ENCODE data around the gene JAKMIP1.

JAKMIP1 gene

DNA sequence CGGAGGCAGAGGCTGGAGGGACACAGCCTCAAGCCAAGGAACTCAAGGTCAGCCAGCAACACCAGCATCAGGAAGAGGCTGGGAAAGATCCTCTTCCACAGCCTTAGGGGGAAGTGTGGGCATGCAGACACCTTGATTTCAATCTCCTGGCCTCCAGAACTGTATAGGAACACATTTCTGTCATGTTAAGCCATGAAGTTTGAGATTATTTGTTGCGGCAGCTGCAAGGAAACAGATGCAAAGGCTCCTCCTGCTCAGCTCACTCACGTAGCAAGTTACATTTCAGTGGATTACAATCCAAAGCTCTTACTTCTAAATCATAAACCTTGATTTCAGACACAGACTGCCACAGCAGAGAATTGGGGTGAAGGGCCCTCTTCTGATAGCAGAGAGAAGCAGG is 113.5 kb downstream of the JAKMIP1 start:
- DNase-seq: no peak

DNA sequence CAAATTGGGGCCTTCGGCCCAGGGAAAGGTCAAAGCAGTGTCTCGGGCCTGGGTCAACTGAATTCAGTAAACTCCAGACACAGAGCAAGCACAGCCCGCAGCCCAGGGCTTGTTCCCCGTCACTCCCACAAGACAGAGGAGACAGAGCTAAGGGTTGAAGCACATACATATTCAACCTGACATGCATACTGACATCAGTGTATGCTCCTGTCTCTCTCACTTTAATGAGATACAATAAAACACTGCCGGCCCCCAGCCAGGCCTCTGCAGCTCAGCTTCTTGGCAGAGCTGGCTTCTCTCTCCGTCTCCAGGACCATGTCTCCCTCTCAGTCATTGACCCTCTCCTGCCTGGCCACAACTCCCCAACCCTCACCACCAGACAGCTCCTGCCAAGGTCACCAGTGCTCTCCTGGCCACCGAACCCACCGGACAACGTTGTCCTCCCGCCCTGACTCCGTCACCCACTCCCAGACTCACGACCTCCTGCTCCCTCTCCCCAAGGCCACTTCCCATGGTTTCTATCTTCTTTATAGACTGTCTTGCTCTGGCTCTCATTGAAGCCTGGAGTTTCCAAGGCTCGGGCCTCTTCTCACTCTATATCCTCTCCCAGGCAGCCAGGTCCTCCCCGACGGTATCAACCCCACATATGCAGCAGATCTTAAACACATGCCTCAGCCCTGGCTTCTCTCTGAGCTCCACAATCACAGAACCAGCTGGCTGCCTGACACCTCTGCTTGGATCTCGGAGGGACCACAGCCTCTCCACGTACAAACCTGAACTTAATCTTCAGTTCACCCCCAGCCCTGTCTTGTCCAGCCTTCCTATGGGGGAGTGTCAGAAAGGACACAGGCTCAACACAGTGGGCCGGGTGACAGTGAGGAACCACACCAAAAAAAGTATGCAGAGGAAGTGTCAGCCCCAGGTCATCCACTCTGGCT is 114.4 kb downstream of the JAKMIP1 start:
- no peak for DNase-seq

DNA sequence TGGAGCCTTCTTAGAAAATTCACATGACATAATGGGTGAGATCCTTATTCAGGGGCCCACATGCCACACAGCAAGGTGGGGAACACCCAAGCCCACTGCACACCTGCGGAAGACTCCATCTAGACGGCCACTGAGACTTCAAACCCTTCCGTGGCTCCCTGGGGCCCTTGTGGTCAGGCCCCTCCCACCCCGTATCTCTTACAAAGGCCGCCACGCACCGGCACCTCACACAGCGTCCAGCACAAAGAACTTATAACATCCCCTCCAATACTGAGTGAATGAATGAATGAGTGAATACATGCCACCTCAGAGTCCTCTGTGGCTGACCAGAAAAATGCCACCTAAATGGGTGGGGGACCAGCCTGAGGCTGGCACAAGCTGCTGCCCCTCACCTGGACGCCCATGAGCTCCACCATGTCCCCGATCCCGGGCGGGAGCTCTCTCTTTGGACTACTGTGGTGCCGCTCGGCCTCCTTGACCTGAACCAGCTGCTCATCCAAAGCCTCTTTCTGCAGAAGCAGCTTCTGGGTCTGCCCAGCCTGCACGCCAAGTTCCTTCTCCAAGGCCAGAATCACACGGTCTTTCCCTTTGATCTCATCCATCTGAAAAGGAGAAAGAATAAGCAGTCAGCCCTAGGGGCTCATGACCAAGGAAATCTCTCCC is 115.2 kb downstream of the JAKMIP1 start:
- no peak for DNase-seq

DNA sequence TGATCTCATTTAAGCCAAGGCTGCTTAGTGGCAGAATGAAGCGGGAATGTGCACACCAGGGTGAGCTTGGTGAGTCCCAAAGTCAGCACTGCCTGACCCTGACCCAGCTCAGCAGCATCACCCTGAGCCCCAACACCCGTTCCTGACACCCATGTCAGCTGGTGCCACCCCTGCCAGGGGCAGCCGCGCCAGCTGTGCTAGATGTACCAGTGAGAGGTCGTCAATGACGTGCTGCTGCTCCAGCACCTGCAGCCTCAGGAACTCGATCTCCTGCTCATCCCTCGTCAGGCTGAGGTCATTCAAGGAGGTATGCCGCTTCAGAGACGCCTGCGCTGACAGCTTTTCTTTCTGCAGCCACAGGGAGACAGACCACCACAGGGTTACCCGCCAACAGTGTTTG is 120.4 kb downstream of the JAKMIP1 start:
- DNase-seq: no peak

DNA sequence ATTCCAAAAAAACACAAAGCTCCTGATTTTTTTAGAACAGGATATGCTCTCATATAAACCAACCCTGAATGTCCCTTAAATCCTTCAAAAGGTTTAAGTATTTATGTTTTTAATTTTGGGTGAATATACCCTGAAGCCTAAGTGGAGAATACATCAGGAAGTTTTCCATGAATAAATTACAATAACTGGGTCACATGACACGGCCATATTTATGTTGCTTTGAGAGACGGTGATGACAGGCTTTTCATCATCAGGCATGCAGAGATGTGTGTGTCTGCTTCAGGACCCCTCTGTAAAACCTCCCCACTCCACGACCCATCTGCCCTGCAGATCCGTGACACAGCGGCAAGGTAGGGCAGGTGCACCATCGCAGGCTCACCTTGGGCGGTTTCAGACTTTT is 121.8 kb downstream of the JAKMIP1 start:
- no peak for DNase-seq

DNA sequence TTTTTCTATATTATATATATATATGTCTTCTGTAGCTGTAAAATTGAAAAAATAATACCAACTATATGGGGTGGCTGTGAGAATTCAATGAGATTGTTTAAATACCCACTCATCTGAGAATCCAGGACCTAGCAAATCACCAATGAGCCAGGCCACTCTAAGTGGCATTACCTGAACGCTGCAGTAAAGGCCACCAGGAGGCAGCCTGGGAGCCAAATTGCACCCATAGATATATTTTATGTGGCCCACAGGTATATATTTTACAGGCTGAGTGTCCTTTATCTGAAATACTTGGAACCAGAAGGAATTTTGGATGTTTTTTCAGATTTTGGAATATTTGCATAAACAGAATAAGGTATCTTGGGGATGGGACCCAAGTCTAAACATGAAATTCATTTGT is 124.0 kb downstream of the JAKMIP1 start:
- no peak for DNase-seq

DNA sequence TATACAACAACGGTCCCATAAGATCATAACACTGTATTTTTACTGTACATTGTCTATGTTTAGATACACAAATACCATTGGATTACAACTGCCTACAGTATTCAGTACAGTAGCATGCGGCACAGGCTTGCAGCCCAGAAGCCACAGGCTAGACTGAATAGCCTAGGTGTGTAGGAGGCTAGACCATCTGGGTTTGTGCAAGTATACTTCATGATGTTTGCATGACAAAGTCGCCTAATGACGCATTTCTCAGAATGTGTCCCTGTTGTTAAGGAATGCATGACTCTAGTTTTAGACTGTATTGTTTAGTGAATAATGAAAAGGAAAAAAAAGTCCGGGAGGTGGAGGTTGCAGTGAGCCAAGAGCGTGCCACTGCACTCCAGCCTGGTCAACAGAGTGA is 125.6 kb downstream of the JAKMIP1 start:
- DNase-seq: no peak

DNA sequence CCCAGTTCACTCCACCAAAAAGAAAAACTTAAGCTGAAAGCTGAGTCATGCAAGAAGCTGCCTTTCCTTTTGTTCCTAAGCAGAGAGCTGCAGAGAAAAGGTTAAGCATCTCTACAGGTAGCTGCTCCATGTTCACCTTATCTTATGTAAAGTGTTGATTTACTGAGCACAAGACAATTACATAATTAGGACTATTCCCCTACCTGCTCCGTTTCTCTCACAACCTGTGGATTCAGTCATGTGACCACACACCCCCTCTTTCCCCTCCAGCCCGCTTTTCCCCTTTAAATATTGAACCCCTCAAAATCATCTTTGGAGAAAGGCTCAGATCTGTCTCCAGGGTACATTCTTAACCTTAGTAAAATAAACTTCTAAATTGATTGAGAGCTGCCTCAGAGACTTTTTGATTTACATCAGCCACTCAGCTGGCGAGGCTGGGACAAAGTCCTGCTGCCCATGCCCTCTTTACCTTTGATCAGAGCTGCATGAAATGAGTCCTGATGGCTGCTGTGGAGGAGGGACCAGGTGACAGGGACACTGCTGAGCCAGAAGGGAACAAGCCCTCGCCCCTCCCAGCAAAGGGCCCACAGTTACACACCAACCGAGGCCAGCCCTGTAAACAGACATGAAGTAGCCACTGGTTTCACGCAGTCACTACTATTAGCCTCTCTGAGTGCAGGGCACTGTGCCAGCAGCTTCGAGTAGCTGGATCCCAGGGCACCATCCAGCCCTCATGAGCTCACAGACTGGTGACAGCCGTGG is 128.2 kb downstream of the JAKMIP1 start:
- DNase-seq: no peak

DNA sequence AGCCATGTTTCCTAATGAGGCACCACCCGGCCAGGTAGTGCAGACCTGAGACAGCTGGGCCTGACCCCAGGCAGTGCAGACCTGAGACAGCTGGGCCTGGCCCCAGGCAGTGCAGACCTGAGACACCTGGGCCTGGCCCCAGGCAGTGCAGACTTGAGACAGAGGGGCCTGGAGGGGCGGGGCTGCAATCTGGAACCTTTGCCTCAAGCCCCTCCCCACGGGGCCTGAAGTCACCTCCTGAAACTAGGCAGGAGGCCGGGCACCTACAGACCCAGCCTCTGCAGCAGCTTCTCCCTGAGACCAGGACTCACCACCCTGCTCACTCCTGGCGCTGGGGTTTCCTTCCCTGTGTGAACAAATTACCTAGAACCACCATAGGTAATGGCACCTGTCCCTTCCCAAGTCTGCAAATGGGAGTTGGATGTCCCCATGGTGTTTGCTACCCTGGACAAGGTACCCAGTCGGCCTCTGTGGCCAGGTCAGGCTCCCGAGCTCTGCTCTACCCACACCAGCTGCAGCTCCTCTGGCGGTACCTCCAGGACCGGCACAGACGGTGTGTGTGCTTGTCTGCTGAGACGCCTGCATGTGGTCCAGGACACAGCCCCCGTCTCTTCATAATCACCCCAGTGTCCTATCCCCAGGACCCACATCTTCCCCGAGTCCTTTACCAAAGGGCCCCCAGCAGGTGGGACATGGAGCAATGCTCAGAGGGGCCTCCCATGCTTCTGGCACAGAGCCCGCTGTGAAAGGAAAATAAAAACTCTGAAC is 129.0 kb downstream of the JAKMIP1 start:
- no peak for DNase-seq

DNA sequence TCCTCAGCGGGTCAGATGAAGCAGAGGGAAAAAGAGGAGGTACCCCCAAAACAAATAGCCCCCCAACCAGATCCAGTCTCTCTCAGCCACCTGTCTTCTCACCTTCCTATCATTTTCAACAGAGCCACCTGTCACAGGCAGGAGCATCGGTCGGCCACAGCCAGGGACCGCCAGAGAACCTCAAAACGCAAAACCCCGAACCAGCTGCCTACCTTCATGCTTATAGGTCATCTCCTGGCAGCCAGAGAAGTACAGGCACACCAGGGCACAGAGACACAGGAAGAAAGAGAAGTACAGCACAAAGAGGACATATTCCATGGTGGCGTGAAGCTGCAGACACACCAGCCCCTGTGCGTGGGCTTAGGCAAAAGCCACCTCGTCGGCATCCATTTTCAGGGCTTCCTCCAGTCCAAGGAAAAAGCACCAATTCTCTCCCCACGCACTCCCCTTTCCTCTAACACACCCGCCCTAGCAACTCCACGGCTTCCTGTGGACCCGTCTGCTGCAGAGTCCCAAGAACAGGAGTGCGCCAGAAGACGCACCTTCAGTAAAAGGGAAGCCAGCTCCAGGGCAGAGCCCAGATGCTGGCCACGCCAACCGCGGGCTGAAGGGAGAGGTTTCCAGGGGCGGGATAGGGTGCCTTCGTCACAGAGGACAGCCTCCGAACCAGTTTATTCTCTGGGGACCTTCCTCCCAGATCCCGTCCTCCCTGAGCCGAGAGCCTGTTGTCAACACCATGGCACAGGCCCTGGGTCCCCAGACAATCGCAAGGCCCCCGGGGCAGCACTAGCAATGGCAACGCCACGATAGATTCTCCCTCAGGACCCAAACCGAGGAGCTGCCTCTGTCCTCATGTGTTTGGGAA is 130.3 kb downstream of the JAKMIP1 start:
- DNase-seq: no peak

DNA sequence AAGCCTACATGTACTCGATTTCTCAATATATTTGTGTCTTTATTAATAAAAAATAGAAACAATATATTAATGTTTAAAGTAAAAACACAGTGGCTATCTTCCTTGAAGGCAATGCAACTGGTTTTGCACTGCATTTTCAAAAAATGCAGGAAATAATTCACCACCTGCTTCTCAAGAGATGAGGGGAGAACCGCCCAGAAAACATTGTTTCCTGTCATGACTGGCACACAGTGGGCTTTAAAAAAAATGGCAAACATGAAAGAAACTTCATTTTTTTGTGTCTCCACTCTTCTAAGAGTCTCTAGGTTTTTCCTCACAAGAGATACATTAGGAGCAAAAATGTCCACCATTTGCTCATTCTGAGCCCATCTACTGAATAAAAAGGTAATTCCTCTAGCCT is 131.4 kb downstream of the JAKMIP1 start:
- DNase-seq: no peak

DNA sequence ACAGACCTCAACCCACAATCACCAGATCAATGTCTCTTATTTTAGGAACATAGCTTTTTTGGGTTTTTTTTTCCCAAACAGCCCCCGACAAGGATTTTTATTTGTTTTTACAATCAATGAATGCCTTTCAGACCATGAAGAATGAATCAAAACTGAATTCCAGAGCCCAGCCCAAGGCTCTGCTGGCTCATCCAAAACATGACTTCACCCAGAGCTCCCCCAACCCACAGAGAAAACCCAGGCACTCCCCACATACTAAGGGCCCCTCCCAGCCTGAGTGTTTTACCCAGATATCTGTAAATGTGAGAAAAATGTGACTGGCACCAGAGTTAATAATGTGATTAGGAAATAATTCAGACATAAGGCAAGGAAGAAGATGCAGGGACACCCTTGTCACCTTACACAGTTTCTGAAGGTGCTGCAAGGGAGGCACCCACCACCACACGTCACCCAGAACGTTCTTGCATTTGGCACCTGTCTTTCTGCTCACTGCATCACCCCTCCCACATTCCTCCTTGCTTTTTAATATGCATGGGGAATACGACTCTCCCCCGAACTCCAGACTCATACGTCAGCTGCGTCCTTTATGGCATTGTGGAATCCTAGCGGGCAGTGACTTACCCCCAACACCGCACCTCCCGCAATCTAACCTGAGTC is 134.3 kb downstream of the JAKMIP1 start:
- DNase-seq: no peak

DNA sequence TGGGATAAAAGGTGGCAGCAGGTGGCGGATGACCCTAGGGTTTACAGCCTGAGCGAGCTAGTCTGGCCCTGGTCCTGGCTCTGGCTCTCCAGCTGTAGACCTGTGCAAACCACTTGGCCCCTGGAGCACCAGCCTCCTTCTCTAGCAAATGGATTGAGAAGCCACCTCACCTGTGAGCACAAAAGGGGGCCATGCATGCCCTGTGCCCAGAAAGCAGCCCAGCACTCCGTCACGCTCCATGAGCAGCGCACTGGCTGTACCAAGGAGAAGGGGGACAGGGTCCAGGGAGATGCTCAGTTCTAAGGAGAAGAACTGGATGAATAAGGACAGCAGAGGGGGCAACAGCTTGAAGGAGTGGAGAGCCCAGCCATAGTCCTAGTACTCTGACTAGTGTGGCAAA is 135.2 kb downstream of the JAKMIP1 start:
- DNase-seq: no peak

DNA sequence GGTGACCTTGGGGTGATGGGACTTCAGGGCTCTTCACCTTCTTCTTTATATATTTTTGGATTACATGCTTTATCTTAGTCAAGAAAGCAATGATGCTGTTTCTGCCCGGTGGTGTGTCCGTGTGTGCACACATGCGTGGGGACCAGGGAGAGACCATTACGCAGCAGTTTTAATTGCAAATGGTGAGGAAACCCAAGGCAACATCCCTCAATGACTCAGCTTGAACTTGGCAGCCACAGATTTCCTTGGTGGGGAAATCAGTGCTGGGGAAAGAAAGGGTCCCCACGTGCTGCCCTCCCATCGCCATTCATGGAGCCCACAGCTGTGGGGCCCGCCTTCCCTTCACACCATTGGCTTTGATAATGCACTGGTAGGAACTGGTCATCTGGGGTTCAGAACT is 136.0 kb downstream of the JAKMIP1 start:
- no peak for DNase-seq

DNA sequence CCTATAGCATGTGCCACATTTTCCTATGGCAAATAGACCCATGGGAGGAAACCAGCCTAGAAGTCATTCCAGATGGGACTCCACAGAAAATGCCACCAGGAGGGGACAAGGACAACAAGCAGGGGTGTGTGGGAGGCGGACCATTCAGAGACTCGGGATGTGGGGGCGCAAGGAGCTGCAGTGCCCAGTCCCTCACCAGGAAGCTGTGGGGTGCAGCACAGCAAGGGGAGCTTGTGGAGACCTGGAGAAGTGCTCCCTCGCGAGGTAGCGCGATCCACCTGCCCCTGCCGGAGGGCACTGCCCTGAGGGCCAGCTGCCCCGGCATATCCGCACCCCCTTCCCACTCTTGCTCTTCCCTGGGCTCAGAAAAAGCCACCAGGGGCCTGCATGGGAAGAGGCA is 136.7 kb downstream of the JAKMIP1 start:
- DNase-seq: no peak

DNA sequence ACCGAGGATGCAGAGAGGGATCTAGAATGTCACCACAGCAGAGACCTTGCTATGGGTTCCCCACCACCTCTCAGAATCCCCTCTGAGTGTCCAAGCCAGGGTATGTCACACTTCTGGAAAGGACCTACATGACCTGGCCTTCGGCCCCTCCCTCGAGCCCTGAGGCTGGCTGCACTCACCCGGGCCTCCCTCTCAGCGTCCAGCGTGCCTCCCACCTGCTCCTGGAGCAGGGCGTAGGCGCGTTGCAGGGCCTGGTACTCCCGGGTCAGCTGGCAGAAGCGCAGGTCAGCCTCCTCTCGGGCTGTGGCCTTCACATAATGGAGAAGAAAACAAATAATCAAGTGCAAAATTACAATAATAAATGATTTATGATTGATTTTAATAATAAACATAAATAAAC is 138.2 kb downstream of the JAKMIP1 start:
- DNase-seq: no peak

DNA sequence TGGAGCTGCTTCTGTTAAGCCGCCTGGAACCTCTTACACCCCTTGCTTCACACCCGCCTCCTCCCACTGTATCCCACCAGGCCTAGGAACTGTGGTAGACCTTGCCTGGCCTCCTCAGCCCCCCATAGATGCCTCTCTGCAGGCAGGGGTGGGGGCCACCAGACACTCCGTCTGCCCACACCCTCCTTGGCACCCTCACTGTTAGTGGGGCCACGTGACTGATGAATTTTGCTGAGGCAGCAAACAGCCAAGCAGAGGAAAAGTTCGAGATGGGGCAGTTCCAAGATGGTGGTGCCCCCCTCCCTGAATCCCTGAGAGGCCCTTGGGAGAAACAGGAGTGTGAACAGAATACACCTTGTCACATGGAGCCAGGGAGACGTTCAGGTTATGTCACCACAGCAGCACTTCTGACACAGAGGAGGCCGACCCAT is 141.0 kb downstream of the JAKMIP1 start:
- no peak for DNase-seq

DNA sequence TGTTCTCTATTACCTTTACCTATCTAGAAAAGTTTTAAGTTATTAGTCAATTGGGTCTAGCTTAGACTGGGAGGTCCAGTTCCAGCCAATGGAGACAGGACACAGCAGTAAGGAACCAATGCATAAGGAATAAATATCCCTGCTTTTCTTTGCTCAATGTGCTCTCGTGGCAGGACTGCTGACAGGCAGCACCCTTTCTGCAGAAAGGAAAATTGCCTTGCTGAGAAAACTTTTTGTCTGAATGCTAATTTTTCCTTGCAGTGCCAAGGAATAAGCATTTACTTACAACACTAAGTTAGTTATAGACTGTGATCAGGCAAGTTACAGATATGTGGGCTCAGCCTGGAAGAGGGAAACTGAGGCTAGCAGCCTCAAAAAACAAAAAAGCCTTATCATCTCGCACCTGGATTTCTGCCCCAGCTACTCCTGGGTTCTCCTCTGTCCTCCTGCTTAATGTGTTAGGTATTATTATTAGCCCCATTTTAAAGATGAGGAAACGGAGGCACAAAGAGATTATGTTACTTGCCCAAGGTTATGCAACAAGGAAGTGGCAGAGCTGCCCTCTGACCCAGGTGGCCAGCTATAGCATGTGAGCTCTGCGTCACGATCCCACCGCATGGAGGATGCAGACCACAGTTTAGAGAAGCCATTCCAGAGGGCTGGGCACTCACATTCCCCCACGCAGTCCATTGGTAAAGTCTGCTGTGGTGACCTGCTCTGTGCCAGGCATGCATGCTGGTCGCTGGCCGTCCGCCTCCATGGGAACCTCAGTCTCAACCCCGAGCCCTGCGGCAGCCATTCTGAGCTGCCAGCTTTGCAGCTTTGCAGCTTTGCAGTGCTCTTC is 141.6 kb downstream of the JAKMIP1 start:
- DNase-seq: no peak

DNA sequence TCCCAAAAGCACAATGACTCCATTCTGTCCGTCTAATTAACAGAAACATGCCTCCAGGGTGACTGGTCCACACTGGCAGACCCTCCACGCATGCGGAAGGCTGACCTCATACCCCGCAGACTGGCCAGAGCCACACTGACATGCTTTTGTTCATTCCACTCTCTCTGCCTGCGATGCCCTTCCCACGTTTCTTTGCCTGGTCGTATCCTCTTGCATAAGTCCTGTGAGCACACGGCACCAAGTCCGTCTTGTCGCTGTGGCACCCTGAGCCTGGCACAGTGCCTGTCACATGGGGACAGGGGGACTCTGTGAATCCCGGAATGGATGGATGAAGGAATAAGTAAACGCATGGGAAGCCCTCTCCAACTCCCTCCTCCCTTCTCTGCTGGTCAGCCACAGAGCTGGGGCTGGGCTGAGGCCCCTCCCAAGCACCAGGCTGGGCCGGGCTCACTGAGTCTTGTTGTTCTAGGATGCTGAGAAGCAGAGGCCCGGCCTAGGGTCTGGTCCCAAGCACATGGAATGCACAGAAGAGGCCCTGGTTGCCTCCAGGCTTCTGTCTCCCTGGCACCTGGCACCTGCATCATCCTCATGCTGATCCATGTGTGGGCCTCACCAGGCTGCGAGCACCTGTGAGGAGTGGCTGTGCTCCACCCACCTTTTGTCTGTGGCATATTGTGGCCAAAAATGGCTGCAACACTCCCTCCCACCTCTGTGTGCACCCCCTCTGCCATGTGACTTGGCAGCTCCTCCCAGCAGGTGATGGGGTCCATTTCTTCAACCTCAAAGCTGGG is 143.2 kb downstream of the JAKMIP1 start:
- no peak for DNase-seq
